UCSD-AML1 (cell line): ENCODE measurements around the gene TPBG.
"Not testable (repeated sequence)": the region's sequence is repeated elsewhere in the genome, so short reads cannot be mapped to it uniquely, and the experiment has no call there.

Source experiments
- DNase-seq: peaks from one replicate; lab custom pipeline; 2025; ENCODE audit not compliant: unreplicated experiment; lab: John Stamatoyannopoulos, UW

Gene TPBG

DNA sequence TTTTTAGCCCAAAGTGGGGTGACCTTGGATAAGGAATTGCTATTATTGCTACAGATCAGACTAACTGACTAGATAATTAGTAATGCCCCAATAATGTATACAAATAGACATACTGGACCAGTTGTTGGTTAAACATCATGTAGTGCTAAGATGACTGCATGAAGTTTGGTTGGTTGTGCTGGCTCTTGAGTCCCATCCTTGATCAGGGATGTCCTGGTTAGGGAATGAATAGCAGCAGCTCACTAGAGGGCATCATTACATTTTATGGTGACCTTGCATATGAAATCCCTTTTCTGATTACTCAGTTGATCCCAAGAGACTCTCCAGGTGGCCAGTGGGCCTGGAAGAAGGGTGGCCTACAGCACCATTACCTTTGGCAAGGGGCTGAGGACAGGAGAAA, 10.9 kb downstream of the TPBG start:
- DNase-seq, result no peak

DNA sequence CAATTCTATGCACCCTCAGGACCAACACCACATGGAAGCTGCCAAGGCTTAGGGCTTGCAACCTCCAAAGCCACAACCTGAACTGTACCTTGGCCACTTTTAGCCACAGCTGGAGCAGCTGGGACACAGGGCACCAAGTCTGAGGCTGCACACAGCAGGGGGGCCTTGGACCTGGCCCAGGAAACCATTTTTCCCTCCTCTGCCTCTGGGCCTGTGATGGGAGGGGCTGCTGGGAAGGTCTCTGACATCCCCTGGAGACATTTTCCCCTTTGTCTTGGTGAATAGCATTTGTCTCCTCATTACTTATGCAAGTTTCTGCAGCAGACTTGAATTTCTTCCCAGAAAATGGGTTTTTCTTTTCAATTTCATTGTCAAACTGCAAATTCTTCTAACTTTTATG, 13.0 kb downstream of the TPBG start:
- no peak for DNase-seq

DNA sequence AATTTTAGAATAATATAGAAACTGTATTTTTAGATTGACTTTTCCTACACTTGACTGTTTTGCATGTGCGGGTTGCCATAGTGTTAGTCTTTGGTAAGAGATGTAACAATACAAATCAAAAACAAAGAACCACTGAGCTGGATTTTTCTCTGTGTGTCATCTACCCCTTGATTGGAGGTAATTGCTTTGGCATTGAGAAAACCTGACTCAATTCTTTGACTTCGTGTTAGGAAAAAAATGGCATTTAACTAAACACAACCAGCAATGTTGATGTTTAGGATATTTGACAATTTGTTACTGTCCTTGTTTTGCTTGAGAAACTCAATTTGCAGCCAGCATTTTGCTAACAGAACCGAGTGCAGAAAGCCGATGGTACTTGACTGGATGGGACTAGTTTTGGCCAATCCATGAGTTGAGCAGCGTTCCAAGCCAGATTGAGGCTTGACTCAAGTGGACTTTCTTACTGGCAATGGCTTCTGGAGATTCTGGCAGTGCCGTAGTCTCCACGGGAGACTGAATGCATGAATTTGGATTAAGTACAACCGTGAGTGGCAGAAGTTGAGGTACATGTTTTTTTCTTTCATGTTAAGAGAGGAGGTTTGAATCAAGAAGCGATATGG, 17.1 kb downstream of the TPBG start:
- no peak for DNase-seq

DNA sequence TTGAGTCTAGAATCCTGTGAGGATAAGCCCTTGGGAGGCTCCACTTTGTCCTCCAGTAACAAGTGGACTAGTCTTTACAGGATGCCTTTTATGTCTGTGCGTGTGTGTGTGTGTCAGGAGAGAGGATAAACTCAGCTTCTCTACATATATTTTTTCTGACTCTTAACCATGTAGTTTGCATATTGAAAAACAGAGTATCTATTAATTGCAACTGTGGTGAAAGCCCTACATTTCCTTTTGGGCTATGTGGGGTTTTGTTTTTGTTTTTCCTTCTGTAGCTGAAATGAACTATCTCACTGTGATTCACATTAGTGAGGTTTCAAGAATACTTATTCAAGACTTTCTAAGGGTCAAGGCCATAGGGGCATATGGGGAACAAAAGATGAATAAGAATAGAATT, 17.7 kb downstream of the TPBG start:
- no peak for DNase-seq

DNA sequence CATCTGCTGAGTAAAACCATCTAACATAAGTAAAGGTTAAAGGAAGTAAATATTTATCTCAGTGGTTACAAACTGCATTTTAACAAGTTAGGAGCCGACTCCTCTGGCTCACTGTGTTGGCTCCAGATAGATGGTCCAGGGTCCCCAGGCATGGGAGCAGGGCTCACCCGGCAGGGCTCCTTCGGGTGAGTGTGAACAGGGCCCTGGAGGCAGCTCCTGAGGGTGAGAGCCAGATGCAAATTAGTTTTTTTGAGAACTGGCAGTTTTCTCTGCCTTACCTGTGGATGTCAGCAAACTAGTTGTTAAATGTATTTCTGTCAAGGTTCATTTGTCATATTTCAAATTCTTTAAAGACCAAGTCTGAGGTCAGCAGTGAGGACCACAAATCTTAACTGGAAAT, 21.5 kb downstream of the TPBG start:
- DNase-seq, result no peak

DNA sequence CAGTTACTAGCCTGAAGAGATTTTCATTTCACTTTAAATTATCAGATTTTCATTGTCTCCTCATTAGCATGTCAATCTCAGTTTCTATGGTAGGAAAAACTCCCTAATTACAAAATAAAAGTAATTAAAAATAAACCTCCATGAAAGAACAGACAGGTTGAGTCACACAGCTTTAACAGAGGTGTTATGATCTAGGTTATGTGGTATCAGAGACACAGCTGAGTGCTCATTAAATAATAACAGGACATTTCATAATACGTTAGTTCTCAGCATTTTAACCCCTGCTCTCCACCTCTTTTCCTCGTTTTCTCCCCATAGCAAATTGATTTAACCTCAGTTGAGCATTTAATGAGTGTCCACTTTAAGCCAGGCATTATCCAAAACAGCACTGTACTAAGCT, 21.9 kb downstream of the TPBG start:
- DNase-seq, result no peak

DNA sequence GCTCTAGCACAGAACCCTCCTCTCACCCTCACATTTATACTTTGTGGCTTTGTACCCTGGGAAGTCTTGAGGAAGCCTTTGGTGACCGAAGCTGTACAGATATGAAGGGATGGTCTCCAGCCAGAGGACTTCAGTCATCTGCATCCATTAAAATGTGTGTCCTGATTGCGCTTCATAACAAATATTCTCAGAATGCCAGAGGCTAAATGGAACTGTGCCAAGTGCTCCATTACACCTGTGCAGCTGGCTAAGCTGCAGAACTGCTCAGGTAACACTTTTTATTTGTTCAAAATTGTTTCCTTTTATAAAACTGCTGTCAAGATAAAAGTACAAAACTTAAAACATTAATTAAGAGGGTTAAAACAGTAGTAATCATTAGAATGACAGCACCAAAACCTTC, 22.3 kb downstream of the TPBG start:
- no peak for DNase-seq

DNA sequence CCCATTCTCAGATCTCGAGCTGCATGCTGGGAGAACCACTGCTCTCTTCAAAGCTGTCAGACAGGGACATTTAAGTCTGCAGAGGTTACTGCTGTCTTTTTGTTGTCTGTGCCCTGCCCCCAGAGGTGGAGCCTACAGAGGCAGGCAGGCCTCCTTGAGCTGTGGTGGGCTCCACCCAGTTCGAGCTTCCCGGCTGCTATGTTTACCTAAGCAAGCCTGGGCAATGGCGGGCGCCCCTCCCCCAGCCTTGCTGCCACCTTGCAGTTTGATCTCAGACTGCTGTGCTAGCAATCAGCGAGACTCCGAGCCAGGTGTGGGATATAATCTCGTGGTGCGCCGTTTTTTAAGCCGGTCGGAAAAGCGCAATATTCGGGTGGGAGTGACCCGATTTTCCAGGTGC, 31.2 kb downstream of the TPBG start:
- not testable (repeated sequence) for DNase-seq

DNA sequence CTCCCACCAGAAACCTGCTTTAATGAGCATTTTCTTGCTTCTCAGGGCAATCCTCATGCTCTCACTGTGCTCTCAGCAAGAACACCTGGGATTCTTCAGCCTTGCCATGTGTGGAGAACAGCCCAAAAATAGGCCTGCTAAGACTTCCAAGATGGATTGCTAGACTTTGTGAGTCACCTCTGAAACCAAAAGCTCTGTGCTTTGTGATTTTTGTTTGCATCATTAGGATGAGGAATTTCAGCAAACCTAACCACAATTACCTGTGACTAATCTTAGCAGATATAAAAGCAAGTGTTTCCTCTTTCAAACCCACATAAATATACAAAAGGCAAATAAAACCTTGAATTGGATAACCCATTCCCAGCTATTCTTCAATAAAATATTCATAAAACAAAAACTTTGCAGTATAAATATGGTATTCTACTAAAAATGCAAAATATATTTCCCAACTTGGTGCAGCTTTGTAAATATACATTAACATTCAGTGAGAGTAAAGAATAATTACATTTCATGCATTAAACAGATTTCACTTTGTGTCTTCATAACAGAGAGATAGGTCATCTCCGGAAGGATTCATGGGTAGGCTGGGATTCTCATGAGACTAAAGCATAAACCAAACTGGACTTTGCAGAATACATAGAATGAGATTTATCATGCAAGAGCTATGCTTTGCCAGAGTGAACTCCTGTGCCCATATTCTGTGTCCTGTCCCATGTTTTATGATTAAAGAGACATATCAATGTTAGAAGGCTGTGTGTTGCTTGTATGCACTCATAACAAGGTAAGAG, 33.5 kb downstream of the TPBG start:
- no peak for DNase-seq

DNA sequence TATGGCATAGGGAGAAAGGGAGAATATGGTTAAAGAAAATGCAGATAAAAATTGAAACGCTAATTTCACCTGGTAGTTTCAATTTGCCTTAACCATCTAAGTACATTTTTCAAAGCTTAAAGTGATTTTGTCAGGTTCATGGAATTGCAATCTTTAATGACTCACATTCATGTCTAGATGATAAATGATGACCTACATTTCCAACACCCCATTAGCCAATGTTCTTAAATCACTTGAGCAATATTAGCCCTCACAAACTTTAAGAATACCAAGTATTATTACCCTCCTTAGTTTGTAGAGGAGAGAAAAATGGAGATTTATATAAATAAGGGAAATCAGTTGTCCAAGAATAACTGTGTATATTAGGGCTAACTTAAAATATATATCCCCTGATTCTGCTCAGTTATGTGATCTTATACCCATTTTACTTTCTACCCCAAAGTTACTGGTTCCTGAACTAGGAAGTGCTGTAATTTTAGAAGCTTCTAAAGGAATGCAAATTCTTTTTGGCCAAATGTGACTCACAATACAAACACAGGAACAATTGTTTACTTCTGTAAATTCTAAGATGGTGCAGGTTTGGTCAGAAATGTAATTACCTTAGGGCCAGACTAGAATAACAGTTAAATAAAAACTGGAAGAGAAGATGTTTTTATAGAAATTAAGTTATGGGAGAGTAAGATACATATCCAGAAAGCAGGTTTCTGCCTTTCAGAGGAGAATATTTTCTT, 34.5 kb downstream of the TPBG start:
- no peak for DNase-seq

DNA sequence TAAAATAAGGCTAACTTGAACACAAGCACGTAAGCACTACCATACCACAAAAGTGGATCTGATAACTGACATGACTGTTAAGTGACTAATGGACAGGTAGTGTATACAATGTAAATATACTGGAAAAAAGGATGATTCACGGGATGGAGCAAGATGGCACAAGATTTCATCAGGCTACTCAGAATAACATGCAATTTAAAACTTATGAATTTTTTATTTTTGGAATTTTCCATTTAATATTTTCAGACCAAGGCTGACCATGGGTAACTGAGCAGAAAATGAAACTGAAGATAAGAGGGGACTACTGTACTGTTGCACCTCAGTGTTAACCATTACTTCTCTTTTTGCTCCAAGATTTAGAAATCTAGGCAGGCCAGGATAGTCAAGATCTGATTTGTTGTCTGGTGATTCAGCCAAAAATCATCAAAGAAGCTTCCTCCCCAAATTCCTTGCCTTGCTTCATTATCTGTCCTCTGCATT, 45.4 kb downstream of the TPBG start:
- DNase-seq, result no peak

DNA sequence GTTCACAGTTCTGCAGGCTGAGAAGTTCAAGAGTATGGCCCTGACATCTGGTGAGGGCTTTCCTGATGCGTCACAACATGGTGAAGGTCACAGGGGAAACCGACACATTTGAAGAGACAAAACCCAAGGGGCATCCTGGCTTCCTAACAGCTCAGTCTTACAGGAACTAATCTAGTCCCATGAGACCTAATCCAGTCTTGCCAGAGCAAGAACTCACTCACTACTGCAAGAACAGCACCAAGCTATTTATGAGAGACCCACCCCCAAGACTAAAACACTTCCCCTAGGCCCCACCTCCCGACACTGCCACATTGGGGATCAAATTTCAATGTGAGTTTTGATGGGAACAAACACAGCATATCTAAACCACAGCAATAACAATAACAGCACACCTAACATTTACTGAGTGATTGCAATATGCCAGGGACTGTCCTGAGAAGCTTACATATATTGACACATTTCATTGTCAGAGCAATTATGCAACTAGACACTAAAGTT, 46.6 kb downstream of the TPBG start:
- no peak for DNase-seq

DNA sequence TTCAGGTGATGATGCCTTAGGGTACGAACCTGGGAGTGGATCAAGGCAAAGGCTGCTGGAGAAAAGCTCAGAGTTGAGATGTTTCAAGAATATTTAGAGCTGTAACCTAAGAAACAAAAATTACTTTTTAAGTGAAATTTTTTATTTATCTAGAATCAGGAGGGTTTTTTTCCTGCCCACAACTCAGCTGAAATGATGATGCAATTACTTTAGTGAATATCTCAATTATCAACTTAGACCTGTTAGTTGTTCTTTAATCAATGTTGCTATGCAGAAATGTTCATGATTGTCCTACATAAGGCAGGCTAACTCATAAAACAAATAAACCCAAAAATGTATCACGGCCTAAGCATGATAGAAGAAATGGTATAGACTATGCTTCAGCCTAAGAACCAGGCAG, 50.3 kb downstream of the TPBG start:
- no peak for DNase-seq

DNA sequence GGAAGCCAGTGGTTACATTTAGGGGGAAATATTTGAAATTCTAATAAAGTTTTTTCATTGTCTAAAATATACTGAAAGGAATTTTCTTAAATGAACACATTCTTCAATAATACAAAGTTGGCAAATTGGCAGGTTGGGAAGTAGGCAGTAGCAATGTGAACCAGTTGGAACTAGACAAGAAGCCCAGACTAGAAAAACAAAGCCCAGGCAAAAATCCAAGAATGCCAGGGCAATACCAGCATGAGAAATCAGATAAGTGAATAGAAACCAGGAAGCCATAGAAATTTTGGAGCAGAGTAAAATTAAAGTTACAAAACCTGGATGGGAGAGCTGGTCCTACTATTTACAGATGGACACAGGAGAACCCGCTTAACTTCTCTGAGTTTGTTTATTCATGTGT, 52.2 kb downstream of the TPBG start:
- no peak for DNase-seq

DNA sequence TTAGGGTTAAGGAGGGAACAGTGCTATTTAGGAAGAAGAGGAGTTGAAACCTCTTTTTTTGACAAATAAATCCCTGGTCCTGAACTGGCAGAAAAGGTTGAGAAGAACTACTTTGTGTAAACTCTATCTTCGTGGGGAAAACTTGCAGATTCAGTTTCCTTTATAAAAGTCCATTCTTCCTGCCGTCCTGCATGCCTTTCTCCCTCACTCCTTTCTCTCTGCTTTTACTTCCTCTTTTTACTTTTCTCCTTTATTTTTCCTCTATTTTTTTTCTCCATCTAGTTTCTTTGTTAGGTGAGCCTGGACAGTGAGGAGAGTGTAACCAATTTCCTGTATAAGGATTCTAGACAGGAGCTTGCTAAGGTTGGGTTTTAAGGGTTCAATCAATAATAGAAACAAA, 52.7 kb downstream of the TPBG start:
- no peak for DNase-seq
